RWPE2 (cell line): ENCODE data around the gene CRYGN.

Source experiments
- ATAC-seq: fragments of 200-7000 bp; cut with Tn5 transposase; 3 replicates; pipeline ENCODE4 v1.9.1; 2021; ENCODE audit warnings: low read depth
- DNase-seq: peaks from one replicate; pipeline ENCODE4 v3.0.0-alpha.2; 2020; ENCODE audit warnings: low spot score
- H3K27ac ChIP-seq: fragments of 450-650 bp; 2 replicates; pipeline ENCODE4 v1.5.1; 2017; ENCODE audit warnings: mild to moderate bottlenecking; ENCODE audit not compliant: poor library complexity, severe bottlenecking
- H3K27me3 ChIP-seq: fragments of 250-450 bp; sonication (Bioruptor Pico); 2 replicates; pipeline ENCODE4 v1.5.1; 2021; ENCODE audit warnings: mild to moderate bottlenecking, moderate library complexity; ENCODE audit not compliant: insufficient read depth, poor library complexity, severe bottlenecking
- H3K36me3 ChIP-seq: fragments of 250-450 bp; sonication (Bioruptor Pico); 2 replicates; pipeline ENCODE4 v1.5.1; 2020; ENCODE audit warnings: low read depth, mild to moderate bottlenecking, moderate library complexity
- H3K4me1 ChIP-seq: fragments of 250-450 bp; sonication (Bioruptor Pico); 2 replicates; pipeline ENCODE4 v1.5.1; 2021; ENCODE audit warnings: mild to moderate bottlenecking, moderate library complexity; ENCODE audit not compliant: insufficient read depth, poor library complexity, severe bottlenecking
- H3K4me3 ChIP-seq: fragments of 250-450 bp; sonication (Bioruptor Pico); 2 replicates; pipeline ENCODE4 v1.5.1; 2021; ENCODE audit warnings: mild to moderate bottlenecking, moderate library complexity; ENCODE audit not compliant: severe bottlenecking
- H3K9me3 ChIP-seq: fragments of 250-450 bp; sonication (Bioruptor Pico); 2 replicates; pipeline ENCODE4 v1.5.1; 2021; ENCODE audit warnings: mild to moderate bottlenecking, moderate library complexity; ENCODE audit not compliant: severe bottlenecking
- TF ChIP-seq, protein P1 (sequence below): fragments of 450-650 bp; IDR thresholded peaks from one replicate; pipeline ENCODE4 v1.5.1; 2017; ENCODE audit warnings: mild to moderate bottlenecking, moderate library complexity; ENCODE audit not compliant: poor library complexity, severe bottlenecking

CRYGN gene

DNA sequence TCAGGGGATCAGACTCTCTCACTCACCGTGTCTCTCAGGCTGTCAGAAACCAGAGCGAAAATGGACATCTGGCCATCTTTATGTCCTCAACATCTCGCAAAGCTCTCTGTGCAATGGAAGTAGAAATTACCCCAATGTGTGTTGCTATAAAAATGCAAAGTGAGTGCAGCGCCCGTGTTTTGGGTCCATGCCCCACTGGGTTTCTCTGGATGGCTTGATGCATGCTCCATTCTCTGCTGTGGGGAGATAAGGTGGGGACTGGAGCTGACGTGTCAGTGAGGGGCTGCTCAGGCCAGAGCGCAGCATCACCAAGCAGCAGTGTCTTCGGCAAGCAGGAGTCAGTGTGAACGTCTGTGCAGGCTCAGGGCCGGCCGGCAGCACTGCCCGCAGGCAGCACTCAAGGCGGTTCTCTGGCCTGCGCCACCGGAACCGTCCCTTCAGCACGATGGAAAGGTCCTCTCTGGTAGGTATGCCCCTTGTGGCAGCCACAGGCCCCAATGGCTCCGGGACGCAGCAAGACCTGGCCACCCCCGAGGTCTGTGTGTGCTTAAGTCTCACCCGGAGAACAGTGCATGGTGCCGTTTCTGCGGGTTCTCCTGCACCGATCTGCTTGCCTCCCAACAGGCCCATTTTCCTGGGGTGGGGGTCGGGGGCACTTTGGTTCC is 60.3 kb downstream of the CRYGN start:
- DNase-seq (no peak), ATAC-seq (no peak)
- no peak overlapping the region for H3K4me3 ChIP-seq
- peaks cover 12% of the 10 kb centered on the region for H3K27me3 ChIP-seq
- no peak overlapping the region for H3K27ac ChIP-seq
- TF ChIP-seq, protein P1, sequence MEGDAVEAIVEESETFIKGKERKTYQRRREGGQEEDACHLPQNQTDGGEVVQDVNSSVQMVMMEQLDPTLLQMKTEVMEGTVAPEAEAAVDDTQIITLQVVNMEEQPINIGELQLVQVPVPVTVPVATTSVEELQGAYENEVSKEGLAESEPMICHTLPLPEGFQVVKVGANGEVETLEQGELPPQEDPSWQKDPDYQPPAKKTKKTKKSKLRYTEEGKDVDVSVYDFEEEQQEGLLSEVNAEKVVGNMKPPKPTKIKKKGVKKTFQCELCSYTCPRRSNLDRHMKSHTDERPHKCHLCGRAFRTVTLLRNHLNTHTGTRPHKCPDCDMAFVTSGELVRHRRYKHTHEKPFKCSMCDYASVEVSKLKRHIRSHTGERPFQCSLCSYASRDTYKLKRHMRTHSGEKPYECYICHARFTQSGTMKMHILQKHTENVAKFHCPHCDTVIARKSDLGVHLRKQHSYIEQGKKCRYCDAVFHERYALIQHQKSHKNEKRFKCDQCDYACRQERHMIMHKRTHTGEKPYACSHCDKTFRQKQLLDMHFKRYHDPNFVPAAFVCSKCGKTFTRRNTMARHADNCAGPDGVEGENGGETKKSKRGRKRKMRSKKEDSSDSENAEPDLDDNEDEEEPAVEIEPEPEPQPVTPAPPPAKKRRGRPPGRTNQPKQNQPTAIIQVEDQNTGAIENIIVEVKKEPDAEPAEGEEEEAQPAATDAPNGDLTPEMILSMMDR, result no peak
- H3K9me3 ChIP-seq, result no peaks in the 10 kb centered on the region
- H3K4me1 ChIP-seq, result no peaks in the 10 kb centered on the region
- peaks cover 5% of the 10 kb centered on the region; the same call in 1 of the 2 replicates for H3K36me3 ChIP-seq

DNA sequence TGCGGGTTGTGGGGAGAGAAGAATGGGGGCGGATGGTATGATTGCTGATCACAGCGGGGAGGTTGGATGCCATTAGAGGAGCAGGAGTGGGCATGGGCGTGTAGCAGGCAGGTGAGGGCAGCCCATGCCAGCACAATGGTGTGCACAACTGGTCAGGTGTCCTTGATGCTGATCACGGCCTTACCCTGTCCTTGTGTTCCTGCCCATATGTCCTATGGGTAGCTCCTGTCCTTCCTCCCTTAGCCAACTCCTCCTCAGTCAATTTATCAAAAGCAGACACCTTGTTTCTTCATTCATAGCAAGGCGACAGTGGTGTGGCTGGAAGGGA is 60.8 kb downstream of the CRYGN start:
- H3K27me3 ChIP-seq, result peaks cover 12% of the 10 kb centered on the region
- ATAC-seq (no peak), DNase-seq (no peak)
- H3K9me3 ChIP-seq, result no peaks in the 10 kb centered on the region
- H3K4me3 ChIP-seq, result no peak overlapping the region
- no peaks in the 10 kb centered on the region for H3K4me1 ChIP-seq
- H3K27ac ChIP-seq, result no peak overlapping the region
- peaks cover 5% of the 10 kb centered on the region; the same call in 1 of the 2 replicates for H3K36me3 ChIP-seq
- TF ChIP-seq, protein P1, result no peak
